ENCODE measurements around the gene CAPN2.
A peak's percentile ranks its signal among the peaks of the same experiment; 100 is the strongest.

Gene CAPN2

GRCh38 chr1:223682502-223682901 lies 29.8 kb upstream of the CAPN2 start:
- no peaks in the 10 kb centered on the region for H3K9me3 ChIP-seq (ENCODE audit: low read length)
- no peaks in the 10 kb centered on the region for H3K27me3 ChIP-seq (ENCODE audit: control insufficient read depth in 1 of 2, insufficient read depth in 2 of 2, low read length in 2 of 2)
- H3K4me3 ChIP-seq (ENCODE audit: low read depth in 1 of 2, low read length in 2 of 2) = no peak overlapping the region
- H3K4me1 ChIP-seq (ENCODE audit: insufficient read depth, low read length) = no peaks in the 10 kb centered on the region
- H3K36me3 ChIP-seq (ENCODE audit: insufficient read depth, low read length) = no peaks in the 10 kb centered on the region
- no peak overlapping the region for H3K9ac ChIP-seq (ENCODE audit: low read length)
- H3K27ac ChIP-seq (ENCODE audit: low read depth, low read length) = no peak overlapping the region

- Histone ChIP-seq H3K27ac (ENCODE audit: low read depth, low read length) (no peak overlapping the region), H3K27me3 (ENCODE audit: control insufficient read depth in 1 of 2, insufficient read depth in 2 of 2, low read length in 2 of 2) (no peaks in the 10 kb centered on the region), H3K4me1 (ENCODE audit: insufficient read depth, low read length) (no peaks in the 10 kb centered on the region), H3K36me3 (ENCODE audit: insufficient read depth, low read length) (no peaks in the 10 kb centered on the region), H3K4me3 (ENCODE audit: low read depth in 1 of 2, low read length in 2 of 2) (no peak overlapping the region), H3K9me3 (ENCODE audit: low read length) (no peaks in the 10 kb centered on the region), H3K9ac (ENCODE audit: low read length) (no peak overlapping the region)
These were observed 28.5 kb upstream of the CAPN2 start for GRCh38 chr1:223683586-223684487.

GRCh38 chr1:223684488-223684792 lies 27.9 kb upstream of the CAPN2 start:
- Histone ChIP-seq H3K36me3 (ENCODE audit: insufficient read depth, low read length) (no peaks in the 10 kb centered on the region), H3K4me1 (ENCODE audit: insufficient read depth, low read length) (no peaks in the 10 kb centered on the region), H3K9me3 (ENCODE audit: low read length) (no peaks in the 10 kb centered on the region), H3K9ac (ENCODE audit: low read length) (no peak overlapping the region), H3K4me3 (ENCODE audit: low read depth in 1 of 2, low read length in 2 of 2) (no peak overlapping the region), H3K27me3 (ENCODE audit: control insufficient read depth in 1 of 2, insufficient read depth in 2 of 2, low read length in 2 of 2) (no peaks in the 10 kb centered on the region), H3K27ac (ENCODE audit: low read depth, low read length) (no peak overlapping the region)

GRCh38 chr1:223691121-223691520 lies 21.2 kb upstream of the CAPN2 start:
- Histone ChIP-seq H3K9ac (ENCODE audit: low read length) (no peak overlapping the region), H3K27me3 (ENCODE audit: control insufficient read depth in 1 of 2, insufficient read depth in 2 of 2, low read length in 2 of 2) (no peaks in the 10 kb centered on the region), H3K4me3 (ENCODE audit: low read depth in 1 of 2, low read length in 2 of 2) (no peak overlapping the region), H3K4me1 (ENCODE audit: insufficient read depth, low read length) (no peaks in the 10 kb centered on the region), H3K9me3 (ENCODE audit: low read length) (no peaks in the 10 kb centered on the region), H3K36me3 (ENCODE audit: insufficient read depth, low read length) (no peaks in the 10 kb centered on the region), H3K27ac (ENCODE audit: low read depth, low read length) (no peak overlapping the region)

- Histone ChIP-seq H3K4me1 (ENCODE audit: insufficient read depth, low read length) (no peaks in the 10 kb centered on the region), H3K36me3 (ENCODE audit: insufficient read depth, low read length) (no peaks in the 10 kb centered on the region), H3K9me3 (ENCODE audit: low read length) (no peaks in the 10 kb centered on the region), H3K9ac (ENCODE audit: low read length) (no peak overlapping the region), H3K27ac (ENCODE audit: low read depth, low read length) (no peak overlapping the region), H3K27me3 (ENCODE audit: control insufficient read depth in 1 of 2, insufficient read depth in 2 of 2, low read length in 2 of 2) (no peaks in the 10 kb centered on the region), H3K4me3 (ENCODE audit: low read depth in 1 of 2, low read length in 2 of 2) (no peak overlapping the region)
These were observed 17.3 kb upstream of the CAPN2 start for GRCh38 chr1:223695014-223695548.

GRCh38 chr1:223695941-223696340 lies 16.4 kb upstream of the CAPN2 start:
- Histone ChIP-seq H3K27me3 (ENCODE audit: control insufficient read depth in 1 of 2, insufficient read depth in 2 of 2, low read length in 2 of 2) (no peaks in the 10 kb centered on the region), H3K27ac (ENCODE audit: low read depth, low read length) (no peak overlapping the region), H3K9me3 (ENCODE audit: low read length) (no peaks in the 10 kb centered on the region), H3K36me3 (ENCODE audit: insufficient read depth, low read length) (no peaks in the 10 kb centered on the region), H3K4me3 (ENCODE audit: low read depth in 1 of 2, low read length in 2 of 2) (no peak overlapping the region), H3K4me1 (ENCODE audit: insufficient read depth, low read length) (no peaks in the 10 kb centered on the region), H3K9ac (ENCODE audit: low read length) (no peak overlapping the region)

- H3K9me3 ChIP-seq (ENCODE audit: low read length) = no peaks in the 10 kb centered on the region
- H3K4me3 ChIP-seq (ENCODE audit: low read depth in 1 of 2, low read length in 2 of 2) = no peak overlapping the region
- no peaks in the 10 kb centered on the region for H3K36me3 ChIP-seq (ENCODE audit: insufficient read depth, low read length)
- no peaks in the 10 kb centered on the region for H3K4me1 ChIP-seq (ENCODE audit: insufficient read depth, low read length)
- H3K27me3 ChIP-seq (ENCODE audit: control insufficient read depth in 1 of 2, insufficient read depth in 2 of 2, low read length in 2 of 2) = no peaks in the 10 kb centered on the region
- no peak overlapping the region for H3K9ac ChIP-seq (ENCODE audit: low read length)
- H3K27ac ChIP-seq (ENCODE audit: low read depth, low read length) = no peak overlapping the region
These were observed 11.9 kb upstream of the CAPN2 start for GRCh38 chr1:223700388-223700918.

- no peaks in the 10 kb centered on the region for H3K4me1 ChIP-seq (ENCODE audit: insufficient read depth, low read length)
- H3K27ac ChIP-seq (ENCODE audit: low read depth, low read length) = peak overlapping the region; percentile 38
- no peak overlapping the region for H3K9ac ChIP-seq (ENCODE audit: low read length)
These were observed 11.2 kb upstream of the CAPN2 start for GRCh38 chr1:223700942-223701637.

GRCh38 chr1:223702735-223703667 lies 9.3 kb upstream of the CAPN2 start:
- no peak overlapping the region for H3K4me3 ChIP-seq (ENCODE audit: low read depth in 1 of 2, low read length in 2 of 2)
- no peaks in the 10 kb centered on the region for H3K27me3 ChIP-seq (ENCODE audit: control insufficient read depth in 1 of 2, insufficient read depth in 2 of 2, low read length in 2 of 2)
- H3K4me1 ChIP-seq (ENCODE audit: insufficient read depth, low read length) = peaks cover 10% of the 10 kb centered on the region
- no peaks in the 10 kb centered on the region for H3K36me3 ChIP-seq (ENCODE audit: insufficient read depth, low read length)
- no peaks in the 10 kb centered on the region for H3K9me3 ChIP-seq (ENCODE audit: low read length)
- H3K9ac ChIP-seq (ENCODE audit: low read length) = no peak overlapping the region
- H3K27ac ChIP-seq (ENCODE audit: low read depth, low read length) = no peak overlapping the region

More at GRCh38 chr1:223700942-223701637, 11.2 kb upstream of the CAPN2 start:
- Histone ChIP-seq H3K27me3 (ENCODE audit: control insufficient read depth in 1 of 2, insufficient read depth in 2 of 2, low read length in 2 of 2) (no peaks in the 10 kb centered on the region), H3K36me3 (ENCODE audit: insufficient read depth, low read length) (no peaks in the 10 kb centered on the region), H3K4me3 (ENCODE audit: low read depth in 1 of 2, low read length in 2 of 2) (no peak overlapping the region), H3K9me3 (ENCODE audit: low read length) (no peaks in the 10 kb centered on the region)

- Histone ChIP-seq H3K36me3 (ENCODE audit: insufficient read depth, low read length) (no peaks in the 10 kb centered on the region), H3K27ac (ENCODE audit: low read depth, low read length) (no peak overlapping the region), H3K9me3 (ENCODE audit: low read length) (no peaks in the 10 kb centered on the region), H3K27me3 (ENCODE audit: control insufficient read depth in 1 of 2, insufficient read depth in 2 of 2, low read length in 2 of 2) (no peaks in the 10 kb centered on the region), H3K4me3 (ENCODE audit: low read depth in 1 of 2, low read length in 2 of 2) (no peak overlapping the region), H3K9ac (ENCODE audit: low read length) (no peak overlapping the region), H3K4me1 (ENCODE audit: insufficient read depth, low read length) (peaks cover 13% of the 10 kb centered on the region)
These were observed 8.7 kb upstream of the CAPN2 start for GRCh38 chr1:223703668-223704013.
